ENCODE measurements around the gene UBE2A.

DNA sequence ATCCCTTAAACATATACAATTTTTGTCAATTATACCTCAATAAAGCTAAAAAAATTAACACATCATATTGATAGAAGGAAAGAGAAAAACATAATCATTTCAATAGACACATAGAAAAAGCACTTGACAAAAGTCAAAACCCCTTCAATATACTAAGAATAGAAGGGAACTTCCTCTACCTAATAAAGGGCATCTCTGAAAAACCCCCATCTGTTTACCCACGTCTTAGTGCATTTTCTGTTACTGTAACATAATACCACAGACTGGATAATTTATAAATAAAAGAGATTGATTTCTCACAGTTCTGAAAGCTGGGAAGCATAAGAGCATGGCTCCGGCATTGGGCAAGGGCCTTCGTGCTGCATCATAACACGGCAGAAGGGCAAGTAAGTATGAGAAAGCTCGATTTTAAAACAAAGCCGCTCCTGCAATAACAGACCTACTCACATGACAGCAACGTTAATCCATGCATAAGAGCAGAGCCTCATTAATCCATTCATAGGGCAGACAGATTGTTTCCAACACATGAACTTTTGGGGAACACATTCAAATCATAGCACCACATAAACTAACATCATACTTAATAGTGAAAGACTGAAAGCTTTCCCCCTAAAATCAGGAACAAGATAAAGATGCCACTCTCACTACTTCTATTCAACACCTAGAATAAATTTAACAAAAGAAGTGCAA, 24.9 kb upstream of the UBE2A start:
- no peak for TF ChIP-seq TAF1 (IDR thresholded peaks at IDR 0.05; ENCODE audit: borderline replicate concordance, insufficient read depth, low read length)
- no peak for TF ChIP-seq POLR2AphosphoS5 (IDR thresholded peaks at IDR 0.05; ENCODE audit: low read depth, low read length)
